H1 (cell line): ENCODE data around the gene NIM1K. TPM values are rescaled to one million over a fixed set of nuclear protein-coding genes. Genes with fewer than 3 reads are reported as not detected.

Experiments
- polyA plus RNA-seq, 7 experiments: library from polyadenylated mRNA; depleted of rRNA in 3 of 7; stranded (reverse) in 5 of 7; unstranded in 2 of 7; fragments of >200 nt in 5 of 7; fragments of 200-250 nt in 2 of 7; gene quantifications; 1 replicate in 5 of 7; 2 replicates in 1 of 7; 4 replicates in 1 of 7; pipeline versions ENCODE4 v1.2.1 to v1.2.3, GENCODE V29; 2011 to 2013; ENCODE audit warnings: missing spikeins in 2 of 7, mixed read lengths in 2 of 7
- small RNA-seq: library from polyadenylated mRNA; stranded (forward); fragments of <200 nt; extraction: miRNeasy Mini kit (QIAGEN cat#:217004); gene quantifications from one replicate; pipeline ENCODE3, GENCODE V24; 2013; ENCODE audit not compliant: insufficient read depth
- total RNA-seq: library from RNA; stranded (reverse); fragmentation: NEBNext Ultra II Directional; extraction: Animal tissue kit (Norgen Biotek cat#: 25700); gene quantifications from 2 replicates; pipeline ENCODE4 v1.2.1, GENCODE V29; 2021

The NIM1K gene
- total and polyA plus RNA-seq, 2 of the 8 experiments (the other 6 are each of a cell fraction or from before 2014, with no cell fraction given): not detected

Small RNAs within 50 kb of the gene (small RNA-seq; reads per million reads assigned to genes)
- not detected for gene AC106800.4

Other genes with a start within 250 kb of the NIM1K start
- gene ANXA2R, start 151.9 kb upstream of the NIM1K start, total RNA-seq: 0.17 and 0.29 TPM in 2 replicates
- gene ANXA2R, start 151.9 kb upstream of the NIM1K start, polyA plus RNA-seq (2011; rRNA removed): 0.08 and 0.11 TPM in 2 replicates
- gene ZNF131, start 71.3 kb upstream of the NIM1K start, total RNA-seq: 34.9 and 36.3 TPM in 2 replicates
- gene ZNF131, start 71.3 kb upstream of the NIM1K start, polyA plus RNA-seq (2011; rRNA removed): 11.7 and 16.1 TPM in 2 replicates
- gene HMGCS1, start 121.2 kb downstream of the NIM1K start, total RNA-seq: 230 and 236 TPM in 2 replicates
- 45.2 and 63.6 TPM in 2 replicates for gene HMGCS1, start 121.2 kb downstream of the NIM1K start, polyA plus RNA-seq (2011; rRNA removed)
- gene CCL28, start 220.2 kb downstream of the NIM1K start, total RNA-seq: not detected in 2 replicates
- 0.95 and 1.1 TPM in 2 replicates for gene CCL28, start 220.2 kb downstream of the NIM1K start, polyA plus RNA-seq (2011; rRNA removed)